SK-N-SH treated with all-trans-retinoic acid at 6 μM for 48 hours (cell line): ENCODE results near the gene ATP8A2.

ENCODE experiments used
- BACH2 ChIP-seq: fragments of 250-450 bp; sonication (Bioruptor Pico); IDR thresholded peaks from 2 replicates; pipeline ENCODE4 v1.9.0; 2021; ENCODE audit warnings: mild to moderate bottlenecking, borderline replicate concordance
- TCF4 ChIP-seq: fragments of 250-450 bp; sonication (Bioruptor Pico); IDR thresholded peaks from 2 replicates; pipeline ENCODE4 v1.8.0; 2021; ENCODE audit warnings: mild to moderate bottlenecking, moderate library complexity, borderline replicate concordance
- ZC3H10 ChIP-seq: fragments of 250-450 bp; sonication (Bioruptor Pico); IDR thresholded peaks from 2 replicates; pipeline ENCODE4 v1.5.1; 2021; ENCODE audit warnings: mild to moderate bottlenecking, moderate library complexity
- ZFP3 ChIP-seq: fragments of 250-450 bp; sonication (Bioruptor Pico); IDR thresholded peaks from 2 replicates; pipeline ENCODE4 v1.5.0; 2020; ENCODE audit warnings: mild to moderate bottlenecking, moderate library complexity
- ZNF565 ChIP-seq: fragments of 450-650 bp; formaldehyde crosslinking; conservative IDR thresholded peaks from 2 replicates; pipeline ENCODE4 v1.5.0; 2020; ENCODE audit warnings: low read depth, mild to moderate bottlenecking, moderate library complexity

DNA sequence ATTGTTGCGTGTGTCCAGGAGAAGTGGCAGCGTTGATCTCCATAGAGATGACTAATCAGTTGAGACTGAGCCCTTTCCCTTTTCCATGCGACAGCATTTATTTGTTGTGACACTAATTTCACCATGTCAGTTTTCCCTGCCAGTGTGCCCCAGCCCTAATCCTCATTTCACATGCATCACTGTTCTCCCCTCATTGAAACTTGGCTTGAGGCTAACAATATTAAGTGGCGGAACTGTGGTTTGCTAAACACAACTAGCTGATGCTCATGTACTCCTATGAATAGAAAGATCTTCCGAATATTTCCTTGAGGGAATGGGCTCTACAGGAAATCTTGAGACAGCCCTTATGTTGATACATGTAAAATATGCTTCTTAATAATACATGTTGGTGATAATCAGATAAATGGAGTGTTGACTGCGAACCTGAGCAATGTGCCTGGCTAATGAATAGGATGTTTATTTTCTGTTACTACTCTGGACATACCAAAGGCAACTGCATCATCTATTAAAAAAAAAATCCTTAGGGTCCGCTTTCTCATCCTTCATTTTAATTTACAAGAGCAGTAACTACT lies 258.6 kb downstream of the ATP8A2 start:
- TF ChIP-seq TCF4 (CRISPR knock-in tag) (no peak), ZC3H10 (no peak), ZNF565 (CRISPR knock-in tag) (no peak), ZFP3 (CRISPR knock-in tag) (no peak), BACH2 (CRISPR knock-in tag) (no peak)
